OCI-LY1 (cell line): ENCODE results near the gene ANXA6.

Experiments used
- H2AFZ ChIP-seq: fragments of 200-600 bp; sonication (generic), shearing (Covaris generic); 2 replicates; pipeline ENCODE4 v1.6.0; 2014; ENCODE audit warnings: antibody characterized with exemption, mild to moderate bottlenecking, low read length
- H3F3A ChIP-seq: fragments of 200-600 bp; sonication (generic), shearing (Covaris generic); 2 replicates; pipeline ENCODE4 v1.6.0; 2014; ENCODE audit warnings: mild to moderate bottlenecking, antibody characterized with exemption, low read length, moderate library complexity; ENCODE audit not compliant: insufficient read depth
- H3K27ac ChIP-seq: fragments of 200-600 bp; sonication (generic); 2 replicates; pipeline ENCODE4 v1.5.1; 2014; ENCODE audit warnings: low read length, mixed run types, mild to moderate bottlenecking, low read depth; ENCODE audit not compliant: poor library complexity, severe bottlenecking
- H3K27me3 ChIP-seq: fragments of 200-600 bp; sonication (generic); 2 replicates; pipeline ENCODE4 v1.6.0; 2014; ENCODE audit warnings: antibody characterized with exemption, mild to moderate bottlenecking, low read length, moderate library complexity; ENCODE audit not compliant: insufficient read depth
- H3K36me3 ChIP-seq: fragments of 200-600 bp; sonication (generic); 2 replicates; pipeline ENCODE4 v1.6.1; 2014; ENCODE audit warnings: mild to moderate bottlenecking, antibody characterized with exemption, low read length, moderate library complexity, mixed read lengths; ENCODE audit not compliant: insufficient read depth
- H3K4me1 ChIP-seq: fragments of 200-600 bp; sonication (generic); 2 replicates; pipeline ENCODE4 v1.5.1; 2014; ENCODE audit warnings: mild to moderate bottlenecking, low read length, moderate library complexity; ENCODE audit not compliant: insufficient read depth, severe bottlenecking
- H3K4me2 ChIP-seq: fragments of 200-600 bp; sonication (generic), shearing (Covaris generic); 2 replicates; pipeline ENCODE4 v1.6.1; 2014; ENCODE audit warnings: low read length
- H3K4me3 ChIP-seq: fragments of 200-600 bp; sonication (generic); 2 replicates; pipeline ENCODE4 v1.5.1; 2014; ENCODE audit warnings: low read length, low read depth, mild to moderate bottlenecking, mixed read lengths; ENCODE audit not compliant: poor library complexity, severe bottlenecking
- H3K79me2 ChIP-seq: fragments of 200-600 bp; shearing (Covaris generic); 2 replicates; pipeline ENCODE4 v1.6.1; 2016; ENCODE audit warnings: mixed run types, low read length, mixed read lengths; ENCODE audit not compliant: insufficient read depth
- H3K9ac ChIP-seq: fragments of 200-600 bp; sonication (generic), shearing (Covaris generic); 2 replicates; pipeline ENCODE4 v1.6.1; 2014; ENCODE audit warnings: mild to moderate bottlenecking, low read length, mixed read lengths
- H3K9me2 ChIP-seq: fragments of 200-600 bp; sonication (generic), shearing (Covaris generic); 2 replicates; pipeline ENCODE4 v1.6.1; 2014; ENCODE audit warnings: low read depth, mild to moderate bottlenecking, low read length, mixed read lengths
- H3K9me3 ChIP-seq: fragments of 200-600 bp; shearing (Covaris generic); 2 replicates; pipeline ENCODE4 v1.6.1; 2014; ENCODE audit warnings: low read length, mixed read lengths
- H4K20me1 ChIP-seq: fragments of 200-600 bp; sonication (generic), shearing (Covaris generic); 2 replicates; pipeline ENCODE4 v1.6.0; 2016; ENCODE audit warnings: mild to moderate bottlenecking, low read length; ENCODE audit not compliant: insufficient read depth
- EZH2 ChIP-seq: fragments of 200-600 bp; sonication (generic), shearing (Covaris generic); IDR thresholded peaks from 2 replicates; pipeline ENCODE4 v1.8.0; 2017; ENCODE audit warnings: borderline replicate concordance, mixed run types, mild to moderate bottlenecking, antibody characterized with exemption, low read length, moderate library complexity, mixed read lengths
- TF ChIP-seq, protein P1 (sequence below): fragments of 200-600 bp; sonication (generic), shearing (Covaris generic); IDR thresholded peaks from 2 replicates; pipeline ENCODE4 v1.5.1; 2017; ENCODE audit warnings: mild to moderate bottlenecking, antibody characterized with exemption, low read length, moderate library complexity, mixed read lengths

Gene ANXA6

DNA sequence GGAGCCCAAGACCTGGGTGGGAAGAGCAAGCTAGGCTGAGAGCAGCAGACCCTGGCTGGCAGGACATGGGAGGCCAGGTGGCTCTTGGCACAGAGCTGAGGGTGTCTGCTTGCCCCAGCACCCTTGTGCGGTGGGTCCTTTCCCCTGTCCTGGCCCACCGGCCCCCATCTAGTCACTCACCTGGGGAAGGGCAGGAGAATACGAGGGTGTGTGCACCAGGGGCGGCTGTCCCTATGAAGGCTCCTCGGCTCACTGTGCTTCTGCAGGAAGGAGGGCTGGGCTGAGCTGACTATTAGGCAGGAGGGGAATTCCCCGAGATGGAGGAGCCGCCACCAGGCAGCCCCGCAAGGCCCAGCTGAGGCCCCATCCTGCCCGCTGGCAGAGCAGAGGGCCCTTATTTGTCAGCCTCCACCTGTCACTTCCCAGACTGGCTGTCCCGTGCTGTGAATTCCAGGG lies 70.6 kb downstream of the ANXA6 start:
- H3K79me2 ChIP-seq = no peaks in the 10 kb centered on the region

DNA sequence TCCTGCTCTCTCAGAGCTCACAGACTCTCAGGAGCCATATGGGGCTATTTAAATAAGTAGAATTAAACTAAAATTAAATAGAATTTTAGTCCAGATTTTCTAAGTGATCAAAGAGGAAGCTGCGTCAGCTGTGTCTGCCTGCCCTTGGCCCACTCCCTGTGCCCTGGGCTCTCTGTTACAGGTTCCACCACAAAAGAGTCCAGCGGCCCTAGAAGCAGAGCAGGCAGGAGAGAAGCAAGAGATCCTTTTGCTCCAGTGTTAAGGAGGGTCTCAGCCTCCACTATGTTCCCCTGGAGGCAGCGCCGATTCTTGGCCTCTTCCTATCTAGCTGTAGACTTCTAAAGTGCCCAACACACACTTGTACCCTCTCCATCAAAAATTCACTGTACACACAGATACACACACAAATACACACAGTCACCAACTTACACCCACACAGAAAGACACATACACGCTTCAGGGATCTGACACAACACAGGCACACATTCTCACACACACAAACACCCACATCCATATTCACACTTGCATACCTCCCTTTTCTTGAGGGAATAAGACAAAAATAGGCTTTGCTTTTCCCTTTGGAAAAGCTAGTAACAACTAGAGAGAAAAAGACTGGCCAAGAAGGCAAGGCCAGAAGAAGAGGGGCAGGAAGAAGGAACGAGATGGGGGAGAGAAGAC lies 71.2 kb downstream of the ANXA6 start:
- peak overlapping the region; percentile 67 for H3K4me2 ChIP-seq
- H3K9ac ChIP-seq = peak overlapping the region; percentile 71; the same call in 1 of the 2 replicates
- H3K4me1 ChIP-seq = peaks cover 55% of the 10 kb centered on the region
- H3K27me3 ChIP-seq = no peaks in the 10 kb centered on the region
- H3K36me3 ChIP-seq = no peaks in the 10 kb centered on the region
- no peaks in the 10 kb centered on the region for H3K9me2 ChIP-seq
- peak overlapping the region; percentile 54 for H3K27ac ChIP-seq
- TF ChIP-seq, protein P1, sequence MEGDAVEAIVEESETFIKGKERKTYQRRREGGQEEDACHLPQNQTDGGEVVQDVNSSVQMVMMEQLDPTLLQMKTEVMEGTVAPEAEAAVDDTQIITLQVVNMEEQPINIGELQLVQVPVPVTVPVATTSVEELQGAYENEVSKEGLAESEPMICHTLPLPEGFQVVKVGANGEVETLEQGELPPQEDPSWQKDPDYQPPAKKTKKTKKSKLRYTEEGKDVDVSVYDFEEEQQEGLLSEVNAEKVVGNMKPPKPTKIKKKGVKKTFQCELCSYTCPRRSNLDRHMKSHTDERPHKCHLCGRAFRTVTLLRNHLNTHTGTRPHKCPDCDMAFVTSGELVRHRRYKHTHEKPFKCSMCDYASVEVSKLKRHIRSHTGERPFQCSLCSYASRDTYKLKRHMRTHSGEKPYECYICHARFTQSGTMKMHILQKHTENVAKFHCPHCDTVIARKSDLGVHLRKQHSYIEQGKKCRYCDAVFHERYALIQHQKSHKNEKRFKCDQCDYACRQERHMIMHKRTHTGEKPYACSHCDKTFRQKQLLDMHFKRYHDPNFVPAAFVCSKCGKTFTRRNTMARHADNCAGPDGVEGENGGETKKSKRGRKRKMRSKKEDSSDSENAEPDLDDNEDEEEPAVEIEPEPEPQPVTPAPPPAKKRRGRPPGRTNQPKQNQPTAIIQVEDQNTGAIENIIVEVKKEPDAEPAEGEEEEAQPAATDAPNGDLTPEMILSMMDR = no peak
- TF ChIP-seq EZH2 = no peak
- H2AFZ ChIP-seq = no peak overlapping the region
- no peaks in the 10 kb centered on the region for H4K20me1 ChIP-seq
- H3K4me3 ChIP-seq = peak overlapping the region; percentile 61
- no peaks in the 10 kb centered on the region for H3K9me3 ChIP-seq
- no peaks in the 10 kb centered on the region for H3K79me2 ChIP-seq
- no peaks in the 10 kb centered on the region for H3F3A ChIP-seq

More for the DNA sequence above, 70.6 kb downstream of the ANXA6 start:
- Histone ChIP-seq H3K9ac (peak overlapping the region; percentile 71; the same call in 1 of the 2 replicates), H4K20me1 (no peaks in the 10 kb centered on the region), H3K4me1 (peaks cover 51% of the 10 kb centered on the region), H3K27ac (peak overlapping the region; percentile 54), H3F3A (no peaks in the 10 kb centered on the region), H3K9me3 (no peaks in the 10 kb centered on the region), H2AFZ (no peak overlapping the region), H3K36me3 (no peaks in the 10 kb centered on the region), H3K4me3 (peak overlapping the region; percentile 61), H3K4me2 (peak overlapping the region; percentile 67), H3K27me3 (no peaks in the 10 kb centered on the region), H3K9me2 (no peaks in the 10 kb centered on the region)
- TF ChIP-seq, protein P1 = no peak
- no peak for TF ChIP-seq EZH2

DNA sequence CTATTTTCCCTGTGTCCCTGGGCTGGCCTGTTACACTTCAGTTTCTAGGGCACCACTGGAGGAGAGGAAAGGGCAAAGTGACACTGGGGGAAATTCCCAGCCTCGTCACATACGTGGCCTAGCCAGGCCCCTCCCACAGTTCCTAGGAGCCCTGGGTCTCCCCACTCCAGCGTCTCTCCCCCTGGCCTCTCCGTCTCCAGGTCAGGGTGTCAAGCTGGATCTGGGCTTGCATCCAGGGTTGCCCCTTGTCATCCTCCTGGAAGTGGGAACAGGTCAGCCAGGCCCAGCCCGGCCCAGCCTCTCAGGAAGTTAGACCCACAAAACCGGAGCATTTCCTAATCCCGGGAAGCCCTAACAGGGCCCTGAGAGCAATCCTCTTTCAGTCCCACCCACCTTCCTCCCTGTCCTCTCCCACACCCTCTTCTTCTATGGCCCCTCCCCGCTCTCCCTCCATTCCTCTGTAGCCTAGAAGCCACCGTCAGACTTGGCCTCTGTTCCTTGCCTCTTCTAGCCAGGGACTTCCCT lies 72.0 kb downstream of the ANXA6 start:
- H3K27ac ChIP-seq = peak overlapping the region; percentile 3
- no peak overlapping the region for H2AFZ ChIP-seq
- TF ChIP-seq, protein P1 = no peak
- no peak for TF ChIP-seq EZH2
- peak overlapping the region; percentile 67; the same call in 1 of the 2 replicates for H3K4me2 ChIP-seq
- no peaks in the 10 kb centered on the region for H3F3A ChIP-seq
- no peaks in the 10 kb centered on the region for H3K9me3 ChIP-seq
- H3K4me1 ChIP-seq = peaks cover 55% of the 10 kb centered on the region
- no peaks in the 10 kb centered on the region for H4K20me1 ChIP-seq
- no peaks in the 10 kb centered on the region for H3K79me2 ChIP-seq
- H3K4me3 ChIP-seq = peak overlapping the region; percentile 61
- no peaks in the 10 kb centered on the region for H3K27me3 ChIP-seq
- no peaks in the 10 kb centered on the region for H3K36me3 ChIP-seq
- no peaks in the 10 kb centered on the region for H3K9me2 ChIP-seq
- H3K9ac ChIP-seq = peak overlapping the region; percentile 15; the same call in 1 of the 2 replicates
